OCI-LY7 (cell line): Measurements from ENCODE around the gene CTTNBP2NL.

Source experiments
- EZH2phosphoT487 ChIP-seq: fragments of 200-600 bp; sonication (generic); IDR thresholded peaks from 2 replicates; pipeline ENCODE4 v1.6.1; 2018; ENCODE audit warnings: low read depth, borderline replicate concordance, mild to moderate bottlenecking, mixed run types, antibody characterized with exemption, low read length, moderate library complexity, mixed read lengths
- TF ChIP-seq, protein P1 (sequence below): fragments of 200-600 bp; sonication (generic); conservative IDR thresholded peaks from 2 replicates; pipeline ENCODE4 v1.5.1; 2014; ENCODE audit warnings: mild to moderate bottlenecking, antibody characterized with exemption, low read length, moderate library complexity, mixed read lengths

DNA sequence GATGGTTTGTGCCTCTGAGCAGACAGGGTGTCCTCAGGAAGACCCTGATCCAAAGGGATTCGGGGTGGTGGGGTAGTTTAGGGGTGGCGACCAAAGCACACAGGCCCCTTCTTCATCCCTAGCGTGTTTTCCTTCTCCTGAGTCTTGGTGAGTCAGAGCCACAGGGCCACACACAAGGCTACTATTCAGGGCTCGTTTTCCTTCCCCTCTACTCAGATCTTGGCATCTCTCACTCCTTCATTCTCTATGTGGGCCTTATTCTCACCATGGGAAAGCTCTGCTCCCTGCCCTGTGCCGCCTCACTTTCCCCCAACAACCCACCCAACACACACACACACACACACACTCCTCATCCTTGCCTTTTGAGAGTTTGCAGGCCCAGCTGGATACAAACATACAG, 69.1 kb downstream of the CTTNBP2NL start:
- TF ChIP-seq, protein P1, sequence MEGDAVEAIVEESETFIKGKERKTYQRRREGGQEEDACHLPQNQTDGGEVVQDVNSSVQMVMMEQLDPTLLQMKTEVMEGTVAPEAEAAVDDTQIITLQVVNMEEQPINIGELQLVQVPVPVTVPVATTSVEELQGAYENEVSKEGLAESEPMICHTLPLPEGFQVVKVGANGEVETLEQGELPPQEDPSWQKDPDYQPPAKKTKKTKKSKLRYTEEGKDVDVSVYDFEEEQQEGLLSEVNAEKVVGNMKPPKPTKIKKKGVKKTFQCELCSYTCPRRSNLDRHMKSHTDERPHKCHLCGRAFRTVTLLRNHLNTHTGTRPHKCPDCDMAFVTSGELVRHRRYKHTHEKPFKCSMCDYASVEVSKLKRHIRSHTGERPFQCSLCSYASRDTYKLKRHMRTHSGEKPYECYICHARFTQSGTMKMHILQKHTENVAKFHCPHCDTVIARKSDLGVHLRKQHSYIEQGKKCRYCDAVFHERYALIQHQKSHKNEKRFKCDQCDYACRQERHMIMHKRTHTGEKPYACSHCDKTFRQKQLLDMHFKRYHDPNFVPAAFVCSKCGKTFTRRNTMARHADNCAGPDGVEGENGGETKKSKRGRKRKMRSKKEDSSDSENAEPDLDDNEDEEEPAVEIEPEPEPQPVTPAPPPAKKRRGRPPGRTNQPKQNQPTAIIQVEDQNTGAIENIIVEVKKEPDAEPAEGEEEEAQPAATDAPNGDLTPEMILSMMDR: no peak
- no peak for TF ChIP-seq EZH2phosphoT487
